ENCODE data around the gene RCAN2. TPM values are rescaled to one million over a fixed set of nuclear protein-coding genes. Genes with fewer than 3 reads are reported as not detected.
"Not testable (repeated sequence)": the region's sequence is repeated elsewhere in the genome, so short reads cannot be mapped to it uniquely, and the experiment has no call there.

Gene RCAN2
- total RNA-seq, 1 donor from 2014 or later, result 3.6 TPM

DNA sequence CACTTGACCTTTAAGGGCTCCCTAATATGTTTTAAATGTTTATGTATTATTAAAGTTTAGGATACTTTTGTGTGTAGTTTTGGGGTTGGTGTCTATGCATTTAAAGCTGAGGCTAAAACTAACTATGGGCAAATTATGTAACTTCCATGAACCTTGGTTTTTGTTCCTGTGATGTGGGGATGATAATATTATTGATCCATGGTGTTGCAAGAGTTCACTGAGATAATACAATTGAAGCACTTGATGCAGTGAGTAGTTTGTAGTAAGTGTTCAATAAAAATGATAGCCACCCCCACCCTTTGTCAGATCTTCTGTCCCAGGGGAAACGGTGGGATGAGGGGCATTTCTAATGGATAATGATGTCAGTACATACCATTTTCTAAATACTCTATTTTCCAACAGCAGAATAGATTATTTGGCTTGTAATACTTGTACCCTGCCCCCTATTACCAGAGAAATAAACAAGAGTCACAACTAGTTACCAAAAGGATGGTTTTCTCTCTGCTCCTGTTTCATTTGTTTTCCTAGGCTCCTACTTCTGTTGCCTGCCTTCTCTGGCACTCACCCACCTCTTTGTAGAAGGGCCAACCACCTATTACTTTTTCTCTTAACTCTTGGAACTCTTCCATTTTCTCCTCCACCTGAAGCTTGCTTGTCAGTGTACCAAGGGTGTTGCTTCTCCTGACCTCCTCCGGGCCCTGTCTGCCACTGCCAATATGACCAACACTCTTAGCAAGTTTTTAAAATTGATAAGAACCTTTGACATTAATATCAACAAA, 97.9 kb downstream of the RCAN2 start:
- H3K4me3 Mint-ChIP-seq, result no peak overlapping the region
- TF ChIP-seq, protein P1, sequence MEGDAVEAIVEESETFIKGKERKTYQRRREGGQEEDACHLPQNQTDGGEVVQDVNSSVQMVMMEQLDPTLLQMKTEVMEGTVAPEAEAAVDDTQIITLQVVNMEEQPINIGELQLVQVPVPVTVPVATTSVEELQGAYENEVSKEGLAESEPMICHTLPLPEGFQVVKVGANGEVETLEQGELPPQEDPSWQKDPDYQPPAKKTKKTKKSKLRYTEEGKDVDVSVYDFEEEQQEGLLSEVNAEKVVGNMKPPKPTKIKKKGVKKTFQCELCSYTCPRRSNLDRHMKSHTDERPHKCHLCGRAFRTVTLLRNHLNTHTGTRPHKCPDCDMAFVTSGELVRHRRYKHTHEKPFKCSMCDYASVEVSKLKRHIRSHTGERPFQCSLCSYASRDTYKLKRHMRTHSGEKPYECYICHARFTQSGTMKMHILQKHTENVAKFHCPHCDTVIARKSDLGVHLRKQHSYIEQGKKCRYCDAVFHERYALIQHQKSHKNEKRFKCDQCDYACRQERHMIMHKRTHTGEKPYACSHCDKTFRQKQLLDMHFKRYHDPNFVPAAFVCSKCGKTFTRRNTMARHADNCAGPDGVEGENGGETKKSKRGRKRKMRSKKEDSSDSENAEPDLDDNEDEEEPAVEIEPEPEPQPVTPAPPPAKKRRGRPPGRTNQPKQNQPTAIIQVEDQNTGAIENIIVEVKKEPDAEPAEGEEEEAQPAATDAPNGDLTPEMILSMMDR (conservative IDR thresholded peaks at IDR 0.05), result no peak
- no peak overlapping the region for H3K27ac Mint-ChIP-seq (ENCODE audit: unreplicated experiment)
- no peaks in the 10 kb centered on the region for H3K36me3 Mint-ChIP-seq (ENCODE audit: low read depth)
- peaks cover 9% of the 10 kb centered on the region for H3K9me3 Mint-ChIP-seq
- no peaks in the 10 kb centered on the region for H3K27me3 Mint-ChIP-seq (ENCODE audit: low read depth)
- peaks cover 7% of the 10 kb centered on the region for H3K4me1 Mint-ChIP-seq
- DNase-seq (ENCODE audit: low read depth, low spot score), result no peak

DNA sequence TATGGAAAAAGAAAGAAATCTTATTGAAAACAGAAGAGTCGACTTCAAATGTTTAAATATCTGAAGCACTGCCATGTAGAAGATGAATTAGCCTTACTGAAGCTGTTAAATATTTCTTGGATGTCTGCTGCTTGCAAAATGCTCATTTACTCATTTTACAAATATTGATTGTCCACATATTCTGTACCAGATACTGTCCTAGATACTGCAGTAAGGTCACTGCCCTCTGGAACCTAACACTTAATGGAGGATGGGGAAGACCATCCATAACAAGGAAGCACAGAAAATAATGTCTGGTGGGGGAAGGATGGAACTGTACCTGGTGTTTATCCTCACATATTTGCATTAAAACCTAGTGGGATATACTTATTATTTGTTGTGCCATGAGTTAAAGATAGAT, 99.0 kb downstream of the RCAN2 start:
- Mint-ChIP-seq H3K27ac (ENCODE audit: unreplicated experiment) (no peak overlapping the region), H3K4me1 (peaks cover 7% of the 10 kb centered on the region)
- TF ChIP-seq, protein P1 (conservative IDR thresholded peaks at IDR 0.05), result no peak

DNA sequence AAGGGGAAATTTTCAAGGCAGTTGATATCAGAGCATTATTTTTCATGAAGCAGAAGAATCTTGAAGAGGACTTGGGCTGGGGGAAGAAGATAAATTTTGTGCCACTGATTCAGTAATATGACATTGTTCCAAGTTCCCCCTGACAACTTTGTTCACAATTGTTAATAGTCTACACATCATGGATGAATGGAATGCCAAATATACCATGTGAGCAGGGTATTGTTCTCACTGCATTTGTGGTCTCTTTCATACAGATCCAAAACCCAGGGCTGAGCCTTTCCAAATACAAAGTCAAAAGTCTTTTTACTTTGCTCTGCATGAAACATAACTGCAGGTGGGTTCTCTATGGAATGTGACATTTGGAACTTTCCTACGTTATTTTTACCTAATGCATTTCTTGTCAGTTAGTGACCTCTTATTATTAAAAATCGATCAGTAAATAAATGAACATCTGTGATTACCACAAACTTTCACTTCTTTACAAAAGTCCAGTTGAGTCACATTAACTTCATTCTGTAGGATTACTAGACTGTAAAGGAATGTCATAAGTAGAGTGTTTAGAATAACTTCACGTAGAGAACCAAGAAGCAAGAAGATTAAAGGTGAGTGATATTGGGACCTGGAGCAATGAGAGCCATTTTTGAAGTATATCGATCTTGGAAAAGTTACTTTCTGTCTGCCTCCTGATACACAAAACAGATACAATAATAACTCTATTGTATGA, 100.9 kb downstream of the RCAN2 start:
- Mint-ChIP-seq H3K4me1 (peaks cover 7% of the 10 kb centered on the region), H3K27ac (ENCODE audit: unreplicated experiment) (no peak overlapping the region), H3K27me3 (ENCODE audit: low read depth) (no peaks in the 10 kb centered on the region), H3K9me3 (peaks cover 11% of the 10 kb centered on the region), H3K4me3 (no peak overlapping the region), H3K36me3 (ENCODE audit: low read depth) (no peaks in the 10 kb centered on the region)
- no peak for DNase-seq (ENCODE audit: low read depth, low spot score)
- TF ChIP-seq, protein P1 (conservative IDR thresholded peaks at IDR 0.05), result no peak

More for the DNA sequence above, 99.0 kb downstream of the RCAN2 start:
- H3K36me3 Mint-ChIP-seq (ENCODE audit: low read depth), result no peaks in the 10 kb centered on the region
- DNase-seq (ENCODE audit: low read depth, low spot score), result no peak
- peaks cover 9% of the 10 kb centered on the region for H3K9me3 Mint-ChIP-seq
- no peaks in the 10 kb centered on the region for H3K27me3 Mint-ChIP-seq (ENCODE audit: low read depth)
- H3K4me3 Mint-ChIP-seq, result no peak overlapping the region

DNA sequence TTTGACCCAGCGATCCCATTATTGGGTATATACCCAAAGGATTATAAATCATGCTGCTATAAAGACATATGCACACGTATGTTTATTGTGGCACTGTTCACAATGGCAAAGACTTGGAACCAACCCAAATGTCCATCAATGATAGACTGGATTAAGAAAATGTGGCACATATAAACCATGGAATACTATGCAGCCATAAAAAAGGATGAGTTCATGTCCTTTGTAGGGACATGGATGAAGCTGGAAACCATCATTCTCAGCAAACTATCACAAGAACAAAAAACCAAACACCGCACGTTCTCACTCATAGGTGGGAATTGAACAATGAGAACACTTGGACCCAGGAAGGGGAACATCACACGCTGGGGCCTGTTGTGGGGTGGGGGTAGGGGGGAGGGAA, 103.5 kb downstream of the RCAN2 start:
- H3K36me3 Mint-ChIP-seq (ENCODE audit: low read depth), result not testable (repeated sequence)

DNA sequence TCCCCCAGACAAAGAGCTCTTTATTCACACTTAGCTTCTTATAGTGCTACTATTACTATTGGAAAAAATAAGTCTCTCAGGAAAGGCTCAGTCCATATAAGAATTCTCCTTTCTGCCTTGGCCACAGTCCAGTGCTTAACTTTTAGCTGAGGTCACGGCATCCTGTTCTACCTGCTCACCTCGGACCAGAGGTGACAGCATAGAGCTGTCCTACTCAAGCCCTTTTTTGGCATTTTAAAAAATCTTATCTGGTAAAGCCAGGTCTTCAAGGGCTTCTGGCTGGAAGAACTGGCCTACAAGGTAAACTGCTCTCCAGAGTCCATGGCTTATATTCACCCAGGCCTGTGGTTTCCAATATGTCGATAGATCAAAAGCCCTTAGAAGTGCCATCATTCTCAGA, 109.7 kb downstream of the RCAN2 start:
- no peak for DNase-seq (ENCODE audit: low read depth, low spot score)
- Mint-ChIP-seq H3K4me3 (no peak overlapping the region), H3K27ac (ENCODE audit: unreplicated experiment) (no peak overlapping the region), H3K4me1 (peaks cover 28% of the 10 kb centered on the region), H3K9me3 (peaks cover 1% of the 10 kb centered on the region), H3K36me3 (ENCODE audit: low read depth) (no peaks in the 10 kb centered on the region), H3K27me3 (ENCODE audit: low read depth) (no peaks in the 10 kb centered on the region)
- TF ChIP-seq, protein P1 (conservative IDR thresholded peaks at IDR 0.05), result no peak

More for the DNA sequence above, 103.5 kb downstream of the RCAN2 start:
- H3K4me1 Mint-ChIP-seq, result peaks cover 17% of the 10 kb centered on the region
- H3K27me3 Mint-ChIP-seq (ENCODE audit: low read depth); DNase-seq (ENCODE audit: low read depth, low spot score); H3K27ac Mint-ChIP-seq (ENCODE audit: unreplicated experiment); H3K4me3 Mint-ChIP-seq: not testable (repeated sequence)
- H3K9me3 Mint-ChIP-seq, result peaks cover 11% of the 10 kb centered on the region

DNA sequence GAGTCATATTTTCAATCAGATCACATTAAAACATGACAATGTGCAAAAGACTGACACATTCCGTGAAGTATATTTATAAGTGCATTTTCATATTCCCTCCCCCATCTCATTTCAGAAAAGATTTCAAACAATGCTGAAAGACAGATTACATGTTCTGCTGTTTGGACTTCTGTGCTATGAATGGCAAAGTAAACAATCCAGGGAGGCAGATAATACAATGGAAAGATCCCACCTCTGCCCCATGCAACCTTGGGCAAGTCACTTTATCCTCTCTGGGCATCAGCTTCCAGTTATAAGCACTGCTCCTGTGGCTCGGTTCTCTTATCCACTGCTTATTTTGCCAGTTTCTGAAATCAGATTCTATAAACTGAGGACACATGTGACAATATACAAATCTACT, 110.2 kb downstream of the RCAN2 start:
- Mint-ChIP-seq H3K4me1 (peaks cover 28% of the 10 kb centered on the region), H3K27ac (ENCODE audit: unreplicated experiment) (peak overlapping the region; percentile 85), H3K36me3 (ENCODE audit: low read depth) (no peaks in the 10 kb centered on the region), H3K27me3 (ENCODE audit: low read depth) (no peaks in the 10 kb centered on the region), H3K9me3 (no peaks in the 10 kb centered on the region), H3K4me3 (no peak overlapping the region)
- TF ChIP-seq, protein P1 (conservative IDR thresholded peaks at IDR 0.05), result no peak
- DNase-seq (ENCODE audit: low read depth, low spot score), result no peak
